HG03460 (cell line): ENCODE measurements around the gene SUFU.

Experiments
- ATAC-seq: cut with Tn5 transposase; IDR thresholded peaks from one replicate; pipeline ENCODE4 v1.9.1; 2021; ENCODE audit not compliant: unreplicated experiment

Gene SUFU

GRCh38 chr10:102615361-102615760, 111.6 kb downstream of the SUFU start:
- no peak for ATAC-seq

- ATAC-seq, result no peak
Observed at GRCh38 chr10:102616066-102616770, 112.4 kb downstream of the SUFU start.

DNA sequence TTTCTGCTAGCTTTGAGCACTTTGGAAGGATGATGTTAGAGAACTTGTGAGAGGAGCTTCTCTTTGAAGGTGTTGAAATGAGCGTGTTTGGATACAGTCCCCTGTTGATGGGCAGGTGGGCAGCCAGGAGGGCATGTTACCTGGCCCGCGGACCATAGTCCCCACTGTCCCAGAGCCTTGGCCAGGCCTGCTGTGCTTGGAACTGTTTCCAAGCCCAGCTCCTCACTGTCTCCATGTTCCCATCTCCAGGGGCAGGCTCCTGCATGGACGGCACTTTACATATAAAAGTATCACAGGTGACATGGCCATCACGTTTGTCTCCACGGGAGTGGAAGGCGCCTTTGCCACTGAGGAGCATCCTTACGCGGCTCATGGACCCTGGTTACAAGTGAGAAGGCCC, 113.3 kb downstream of the SUFU start:
- ATAC-seq, result no peak

DNA sequence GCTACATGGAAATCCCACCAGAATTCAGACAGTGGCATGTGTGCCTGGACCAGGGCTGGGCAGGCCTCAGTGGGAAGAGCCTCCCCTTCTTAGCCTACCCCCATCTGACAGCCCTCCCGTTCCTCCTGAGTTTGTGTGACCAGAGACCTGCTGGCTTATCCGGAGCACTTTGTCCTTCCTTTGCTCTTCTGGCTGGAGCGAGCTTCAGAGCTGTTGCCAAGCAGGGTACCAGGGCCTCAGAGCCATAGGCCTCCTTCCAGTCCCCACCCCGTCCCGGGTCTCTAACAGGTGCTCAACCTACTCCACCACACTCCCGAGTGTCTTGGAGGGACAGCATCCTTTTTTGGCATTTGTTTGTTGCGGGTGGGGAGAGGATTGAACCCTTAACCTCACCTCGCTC, 114.0 kb downstream of the SUFU start:
- ATAC-seq, result no peak

- ATAC-seq, result no peak
Observed at GRCh38 chr10:102619281-102619981, 115.7 kb downstream of the SUFU start.

DNA sequence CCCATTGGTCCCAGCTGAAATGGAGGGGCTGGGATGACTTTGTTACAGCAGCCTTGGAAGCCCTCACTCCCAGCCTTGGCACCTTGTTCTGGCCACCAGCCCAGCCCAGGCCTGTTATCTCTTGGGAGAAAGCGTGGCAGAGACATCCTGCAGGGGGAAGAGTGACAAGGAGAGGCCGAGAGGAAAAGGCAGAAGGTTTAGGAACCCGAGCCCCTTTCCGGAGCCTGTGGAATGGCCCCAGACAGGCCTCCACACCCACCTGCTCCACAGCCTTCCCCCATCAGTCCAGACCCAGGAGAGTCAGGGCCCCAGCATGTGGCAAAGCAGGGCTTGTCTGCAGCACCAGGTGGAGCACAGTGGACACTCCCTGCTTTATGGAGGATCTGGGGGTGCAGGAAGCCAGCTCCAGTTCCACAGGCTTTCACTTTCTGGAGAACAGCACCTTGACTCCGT, 116.4 kb downstream of the SUFU start:
- no peak for ATAC-seq

DNA sequence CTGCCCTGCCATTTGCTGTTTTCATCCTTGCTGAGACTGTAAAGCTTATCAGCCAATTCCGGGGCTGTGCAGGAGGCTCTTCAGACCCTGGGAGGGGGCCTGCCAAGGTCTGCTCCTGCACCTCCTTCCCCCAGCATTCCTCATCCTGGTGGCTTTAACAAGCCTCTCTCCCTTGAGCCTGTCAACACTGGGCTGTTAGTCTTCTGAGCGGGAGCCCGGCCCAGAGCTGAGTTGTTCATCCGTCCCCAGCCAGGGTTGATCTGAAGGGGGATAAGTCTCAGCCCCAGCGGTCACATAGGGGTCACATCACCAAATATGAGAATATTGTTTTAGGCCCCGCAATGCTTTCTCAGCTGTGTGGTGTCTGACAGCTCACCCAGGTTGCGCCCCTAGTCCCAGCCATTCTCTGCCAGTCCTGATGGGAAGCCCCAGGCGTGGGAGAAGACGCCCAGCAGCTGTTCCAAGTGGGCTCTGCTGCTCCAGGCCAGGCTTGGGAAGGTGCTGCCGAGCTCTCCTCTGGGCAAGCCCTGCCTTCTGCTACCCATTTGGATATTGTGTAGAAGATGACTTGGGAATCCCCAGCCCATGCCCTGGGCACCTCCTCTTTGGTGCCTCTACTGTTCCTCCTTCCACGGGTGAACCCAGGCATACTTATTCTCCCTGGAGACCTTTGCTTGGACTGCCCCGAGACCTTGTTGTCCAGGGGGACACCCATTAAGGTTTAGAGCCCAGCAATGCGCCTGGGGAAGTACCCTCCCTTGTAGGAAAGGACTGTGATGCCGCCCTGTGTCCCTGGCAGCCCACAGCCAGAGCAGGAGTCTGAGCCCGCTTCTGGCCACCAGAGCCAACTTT, 117.0 kb downstream of the SUFU start:
- ATAC-seq, result no peak

- ATAC-seq, result no peak
Observed at GRCh38 chr10:102621443-102622325, 117.9 kb downstream of the SUFU start.

DNA sequence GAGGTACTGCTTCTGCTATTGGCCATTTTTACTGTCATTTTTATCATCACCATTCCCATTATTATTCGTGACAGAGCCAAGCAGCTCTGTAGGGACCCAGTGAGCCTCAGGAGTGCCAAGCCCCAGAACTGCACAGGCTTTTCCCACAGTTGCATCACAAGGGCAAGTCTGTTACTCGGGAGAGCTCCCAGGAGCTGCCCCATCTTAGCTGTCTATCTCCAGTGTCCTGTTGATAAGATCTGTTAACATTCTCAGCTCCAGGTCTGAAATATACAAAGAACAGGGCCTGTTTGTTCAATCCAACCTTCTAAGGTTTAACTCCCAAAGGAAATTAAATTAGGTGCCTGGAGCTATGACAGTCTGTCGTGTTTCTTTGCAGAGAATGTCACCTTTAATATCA, 120.3 kb downstream of the SUFU start:
- no peak for ATAC-seq

GRCh38 chr10:102624751-102625645, 121.2 kb downstream of the SUFU start:
- ATAC-seq, result no peak

DNA sequence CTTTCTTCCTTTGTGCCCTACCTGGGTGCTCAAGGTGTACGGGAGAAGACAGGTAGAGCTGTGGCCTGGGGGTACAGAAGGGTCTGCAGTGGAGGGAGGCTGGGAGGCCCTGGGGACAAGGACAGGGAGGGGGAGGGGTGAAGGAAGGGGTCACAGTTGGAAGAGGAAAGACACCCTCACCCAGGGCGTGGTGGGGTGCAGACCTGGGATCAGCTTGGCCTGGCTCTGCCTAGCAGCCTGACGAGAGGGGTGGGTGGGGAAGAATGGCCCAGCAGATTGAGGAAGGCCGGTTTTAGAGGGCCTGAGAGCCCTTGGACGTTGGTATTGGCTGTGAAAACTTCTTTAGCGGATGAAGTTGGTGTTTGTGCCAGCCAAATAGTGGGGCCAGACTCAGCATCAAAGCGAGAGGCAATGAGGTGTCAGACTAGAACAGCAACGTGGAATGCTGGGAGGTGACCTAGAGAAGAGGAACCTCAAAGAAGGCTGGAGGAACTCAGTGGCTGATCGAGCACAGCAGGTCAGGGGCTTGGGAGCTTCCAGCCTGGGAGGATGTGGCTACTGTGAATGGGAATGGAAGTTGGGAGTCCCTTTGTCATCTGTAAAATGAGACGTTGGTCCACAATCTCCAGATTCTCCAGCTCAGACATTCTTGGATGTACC, 122.4 kb downstream of the SUFU start:
- ATAC-seq, result no peak

DNA sequence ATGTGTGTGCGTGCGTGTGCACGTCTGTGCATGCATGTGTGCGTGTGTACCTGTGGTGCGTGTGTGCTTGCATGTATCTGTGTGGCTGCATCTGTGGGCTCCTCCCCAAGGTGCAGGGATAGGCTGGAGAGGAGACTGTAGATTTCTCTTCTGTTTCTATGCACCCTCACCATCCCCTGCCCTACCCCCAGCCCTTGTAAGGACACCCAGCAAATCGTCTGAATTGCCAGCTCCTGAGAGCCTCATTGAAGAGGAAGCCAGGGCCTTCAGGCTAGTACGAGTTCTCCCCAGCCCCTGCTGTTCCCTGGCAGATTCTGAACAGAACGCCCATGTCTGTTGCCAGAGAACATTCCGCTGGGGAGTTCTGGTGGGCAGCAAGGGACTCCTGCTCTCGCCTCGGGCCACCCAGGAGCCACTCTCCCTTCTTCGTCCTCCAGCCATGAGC, 123.5 kb downstream of the SUFU start:
- no peak for ATAC-seq

DNA sequence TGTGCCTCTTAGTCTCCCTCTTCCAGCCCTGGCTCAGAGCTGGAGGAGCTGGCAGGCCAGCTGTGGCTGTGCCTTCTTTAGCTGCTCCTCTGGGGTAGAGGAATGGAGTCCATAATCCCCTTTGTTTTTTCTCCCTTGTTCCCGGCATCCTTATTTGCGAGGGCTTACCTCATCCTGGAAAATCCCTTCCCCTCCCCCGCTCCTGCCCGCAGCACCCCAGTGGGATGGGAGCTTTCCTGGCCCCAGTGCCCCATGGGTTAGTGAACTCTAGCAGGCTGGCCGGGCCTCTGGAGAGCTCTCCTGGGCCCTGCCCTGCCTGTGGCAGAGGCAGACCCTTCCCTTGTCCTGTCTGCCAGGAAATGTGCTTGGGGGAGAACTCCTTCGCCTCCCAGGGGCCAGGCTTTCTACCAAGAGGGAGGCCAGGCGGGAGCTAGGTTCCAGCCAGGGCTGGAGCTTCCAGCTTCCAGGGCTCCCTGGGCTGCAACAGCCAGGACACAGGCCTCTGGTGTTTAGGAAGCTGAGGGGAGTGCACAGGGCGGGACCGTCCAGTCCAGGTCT, 124.0 kb downstream of the SUFU start:
- ATAC-seq, result no peak

DNA sequence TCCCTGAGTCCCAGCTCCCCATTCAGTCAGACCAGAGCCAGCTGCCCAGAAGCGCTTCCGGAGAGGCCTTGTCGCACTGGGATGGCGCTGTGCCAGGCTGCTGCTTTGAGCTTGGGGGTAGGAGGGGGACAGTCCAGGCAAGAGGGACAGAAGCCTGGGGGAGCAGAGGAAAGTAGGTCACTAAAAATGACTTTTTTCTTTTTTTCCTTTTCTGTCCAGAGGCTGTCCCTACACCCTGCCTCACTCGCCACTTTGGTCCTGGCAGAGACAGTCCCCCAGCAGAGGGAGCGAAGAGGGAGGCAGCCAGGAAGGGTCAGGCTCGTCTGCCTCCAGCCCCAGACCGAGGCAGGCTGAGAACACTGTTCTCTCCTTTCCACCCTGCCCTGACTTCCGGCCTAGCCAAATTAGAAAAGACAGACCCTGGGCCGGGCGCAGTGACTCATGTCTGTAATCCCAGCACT, 124.7 kb downstream of the SUFU start:
- ATAC-seq, result no peak

- no peak for ATAC-seq
Observed at GRCh38 chr10:102629661-102630614, 126.2 kb downstream of the SUFU start.

DNA sequence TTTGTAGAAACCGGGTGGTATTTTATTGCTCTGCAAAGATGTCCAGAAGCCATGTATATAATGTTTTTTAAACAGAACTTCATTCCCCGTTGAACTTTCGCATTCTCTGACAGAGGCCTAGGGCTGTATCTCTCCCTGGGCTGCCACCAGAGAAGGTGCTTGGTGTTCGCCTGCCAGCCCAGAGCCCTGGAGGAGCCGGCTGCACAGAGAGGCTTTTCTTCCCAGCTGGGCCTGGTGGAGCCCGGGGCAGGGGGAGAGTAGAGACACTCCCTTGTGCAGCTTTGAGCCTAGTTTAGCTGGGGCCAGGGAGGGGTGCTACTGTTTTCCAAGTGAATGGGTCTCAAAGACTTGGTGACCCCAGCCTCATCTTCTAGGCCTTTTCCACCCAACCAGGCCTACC, 126.9 kb downstream of the SUFU start:
- ATAC-seq, result no peak

- ATAC-seq, result no peak
Observed at GRCh38 chr10:102631525-102632393, 128.0 kb downstream of the SUFU start.
